CD14-positive monocyte (primary cell): ENCODE measurements around the gene BDH1. TPM values are rescaled to one million over a fixed set of nuclear protein-coding genes. Genes with fewer than 3 reads are reported as not detected.
A peak's percentile ranks its signal among the peaks of the same experiment; 100 is the strongest.
"Not testable (repeated sequence)": the region's sequence is repeated elsewhere in the genome, so short reads cannot be mapped to it uniquely, and the experiment has no call there.

ENCODE experiments used
- DNase-seq, 3 donors: peaks; one replicate each; pipeline ENCODE4 v3.0.0-alpha.2; 2011 to 2022
- H2AFZ ChIP-seq: 2 replicates; pipeline ENCODE4 v1.6.0; 2012; ENCODE audit warnings: mild to moderate bottlenecking, low read depth, low read length, inconsistent platforms; ENCODE audit not compliant: insufficient read depth, poor library complexity, severe bottlenecking
- H3K27ac ChIP-seq, 2 donors: 1 replicate in 1 of 2; 2 replicates in 1 of 2; pipeline ENCODE4 v1.5.1; 2012 to 2013; ENCODE audit warnings: low read length in 2 of 2, control low read depth in 1 of 2, inconsistent platforms in 1 of 2, low read depth in 1 of 2, mild to moderate bottlenecking in 1 of 2
- H3K27me3 ChIP-seq, 2 donors: one replicate each; pipeline versions ENCODE4 v1.6.0 to v1.6.1; 2011 to 2013; ENCODE audit warnings: low read length in 2 of 2; ENCODE audit not compliant: control insufficient read depth in 2 of 2, insufficient read depth in 2 of 2
- H3K36me3 ChIP-seq, 2 donors: replicated peaks in 1 of 2; 1 replicate in 1 of 2; 2 replicates in 1 of 2; pipeline versions ENCODE4 v1.5.1 to v1.6.1; 2012 to 2013; ENCODE audit warnings: low read length in 2 of 2, control low read depth in 1 of 2, inconsistent platforms in 1 of 2, mild to moderate bottlenecking in 1 of 2; ENCODE audit not compliant: insufficient read depth in 2 of 2, control insufficient read depth in 1 of 2
- H3K4me1 ChIP-seq, 2 donors: 1 replicate in 1 of 2; 2 replicates in 1 of 2; pipeline versions ENCODE4 v1.5.1 to v1.6.1; 2012 to 2013; ENCODE audit warnings: low read length in 2 of 2, control low read depth in 1 of 2, inconsistent platforms in 1 of 2, mild to moderate bottlenecking in 1 of 2, moderate library complexity in 1 of 2; ENCODE audit not compliant: insufficient read depth in 2 of 2, control insufficient read depth in 1 of 2
- H3K4me2 ChIP-seq: replicated peaks from 2 replicates; pipeline ENCODE3; 2012; ENCODE audit warnings: low read length, moderate library complexity, mild to moderate bottlenecking; ENCODE audit not compliant: poor library complexity, severe bottlenecking; ENCODE audit errors: extremely low read depth
- H3K4me3 ChIP-seq, 3 experiments: fragments of 200-600 bp in 1 of 3; sonication (generic) in 1 of 3; replicated peaks in 1 of 3; 1 replicate in 2 of 3; 2 replicates in 1 of 3; pipeline ENCODE4 v1.5.1; 2011 to 2013; ENCODE audit warnings: low read length in 3 of 3, mild to moderate bottlenecking in 3 of 3, control low read depth in 2 of 3, low read depth in 2 of 3, inconsistent platforms in 1 of 3, moderate library complexity in 1 of 3
- H3K79me2 ChIP-seq: 2 replicates; pipeline ENCODE4 v1.6.0; 2012; ENCODE audit warnings: mild to moderate bottlenecking, control low read depth, inconsistent platforms, low read length, moderate library complexity; ENCODE audit not compliant: insufficient read depth
- H3K9ac ChIP-seq: 2 replicates; pipeline ENCODE4 v1.6.0; 2017; ENCODE audit warnings: low read length, mild to moderate bottlenecking; ENCODE audit not compliant: insufficient read depth, poor library complexity, severe bottlenecking
- H3K9me3 ChIP-seq, 2 donors: replicated peaks in 1 of 2; 1 replicate in 1 of 2; 2 replicates in 1 of 2; pipeline versions ENCODE4 v1.5.1 to v1.6.1; 2012 to 2013; ENCODE audit warnings: low read length in 2 of 2, control low read depth in 1 of 2; ENCODE audit not compliant: control insufficient read depth in 1 of 2, insufficient read depth in 1 of 2
- H4K20me1 ChIP-seq: 2 replicates; pipeline ENCODE4 v1.6.0; 2012; ENCODE audit warnings: mild to moderate bottlenecking, low read length, control low read depth, moderate library complexity; ENCODE audit not compliant: insufficient read depth
- H3K27ac Mint-ChIP-seq, 7 donors: one replicate each; pipeline ENCODE4 v1.8.0; 2020; ENCODE audit warnings: mild to moderate bottlenecking in 7 of 7, mixed read lengths in 7 of 7, moderate library complexity in 6 of 7, inconsistent platforms in 2 of 7
- H3K27me3 Mint-ChIP-seq, 3 donors: one replicate each; pipeline ENCODE4 v1.8.0; 2021 to 2022; ENCODE audit warnings: low read depth in 3 of 3, mild to moderate bottlenecking in 3 of 3, mixed read lengths in 3 of 3, moderate library complexity in 3 of 3, inconsistent platforms in 1 of 3
- H3K36me3 Mint-ChIP-seq, 2 donors: one replicate each; pipeline ENCODE4 v1.8.0; 2020; ENCODE audit warnings: mixed read lengths in 2 of 2, inconsistent platforms in 1 of 2, mild to moderate bottlenecking in 1 of 2
- H3K4me1 Mint-ChIP-seq: one replicate; pipeline ENCODE4 v1.8.0; 2020; ENCODE audit warnings: mild to moderate bottlenecking, mixed read lengths
- H3K4me3 Mint-ChIP-seq, 2 donors: one replicate each; pipeline ENCODE4 v1.8.0; 2020; ENCODE audit warnings: mild to moderate bottlenecking in 2 of 2, mixed read lengths in 2 of 2, moderate library complexity in 1 of 2
- H3K9me3 Mint-ChIP-seq, 7 donors: one replicate each; pipeline ENCODE4 v1.8.0; 2020 to 2022; ENCODE audit warnings: mixed read lengths in 7 of 7, mild to moderate bottlenecking in 6 of 7, moderate library complexity in 6 of 7, inconsistent platforms in 2 of 7
- WGBS: methylation state at CpG from one replicate; pipeline ENCODE4 v1.1.5; 2013; ENCODE audit warnings: missing lambda C conversion rate; ENCODE audit not compliant: insufficient coverage; 5-methylcytosine and 5-hydroxymethylcytosine counted together
- intact Hi-C, 2 donors: fragments of 100-400 bp; cut with micrococcal nuclease; formaldehyde crosslinking; loops; one replicate each; pipeline versions ENCODE4 v1.15.0 to v1.15.1; 2023
- polyA plus RNA-seq, 3 donors: library from polyadenylated mRNA; depleted of rRNA in 1 of 3; unstranded in 2 of 3; stranded (reverse) in 1 of 3; fragments of 300-500 nt in 2 of 3; fragments of >200 nt in 1 of 3; fragmentation: Illumina TruSeq in 2 of 3; gene quantifications; 1 replicate in 2 of 3; 2 replicates in 1 of 3; pipeline ENCODE4 v1.2.3, GENCODE V29; 2012 to 2021
- TF ChIP-seq, protein P1 (sequence below): fragments of 200-600 bp; IDR thresholded peaks from one replicate; pipeline ENCODE4 v1.8.0; 2022; ENCODE audit warnings: antibody characterized with exemption, mild to moderate bottlenecking

Gene BDH1
- polyA plus RNA-seq, 3 donors: 2.8 to 5.3 (median 5.2) TPM

DNA sequence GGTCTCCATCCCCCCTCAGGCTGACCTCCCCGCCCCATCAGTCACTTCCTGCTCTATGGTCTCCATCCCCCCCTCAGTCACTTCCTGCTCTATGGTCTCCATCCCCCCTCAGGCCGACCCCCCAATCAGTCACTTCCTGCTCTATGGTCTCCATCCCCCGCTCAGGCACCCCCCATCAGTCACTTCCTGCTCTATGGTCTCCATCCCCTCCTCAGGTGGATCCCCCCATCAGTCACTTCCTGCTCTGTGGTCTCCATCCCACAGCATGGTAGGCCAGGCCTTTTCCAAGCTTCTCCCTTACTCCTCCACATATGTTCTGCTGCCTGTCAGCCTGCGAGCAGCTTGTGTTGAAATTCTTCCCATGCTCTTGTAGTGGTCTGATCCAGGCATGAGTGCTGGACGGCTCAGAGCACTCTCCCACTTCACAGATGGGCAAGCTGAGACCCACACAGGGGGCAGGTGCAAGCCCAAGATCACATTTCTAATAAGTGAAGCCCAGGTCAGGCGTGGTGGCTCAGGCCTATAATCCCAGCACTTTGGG, 36.8 kb downstream of the BDH1 start:
- TF ChIP-seq, protein P1, sequence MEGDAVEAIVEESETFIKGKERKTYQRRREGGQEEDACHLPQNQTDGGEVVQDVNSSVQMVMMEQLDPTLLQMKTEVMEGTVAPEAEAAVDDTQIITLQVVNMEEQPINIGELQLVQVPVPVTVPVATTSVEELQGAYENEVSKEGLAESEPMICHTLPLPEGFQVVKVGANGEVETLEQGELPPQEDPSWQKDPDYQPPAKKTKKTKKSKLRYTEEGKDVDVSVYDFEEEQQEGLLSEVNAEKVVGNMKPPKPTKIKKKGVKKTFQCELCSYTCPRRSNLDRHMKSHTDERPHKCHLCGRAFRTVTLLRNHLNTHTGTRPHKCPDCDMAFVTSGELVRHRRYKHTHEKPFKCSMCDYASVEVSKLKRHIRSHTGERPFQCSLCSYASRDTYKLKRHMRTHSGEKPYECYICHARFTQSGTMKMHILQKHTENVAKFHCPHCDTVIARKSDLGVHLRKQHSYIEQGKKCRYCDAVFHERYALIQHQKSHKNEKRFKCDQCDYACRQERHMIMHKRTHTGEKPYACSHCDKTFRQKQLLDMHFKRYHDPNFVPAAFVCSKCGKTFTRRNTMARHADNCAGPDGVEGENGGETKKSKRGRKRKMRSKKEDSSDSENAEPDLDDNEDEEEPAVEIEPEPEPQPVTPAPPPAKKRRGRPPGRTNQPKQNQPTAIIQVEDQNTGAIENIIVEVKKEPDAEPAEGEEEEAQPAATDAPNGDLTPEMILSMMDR: no peak
- no peak overlapping the region for H3K9ac ChIP-seq
- intact Hi-C loops: no loop called here
- peaks cover 7% of the 10 kb centered on the region for H3K4me1 Mint-ChIP-seq
- DNase-seq: peak in 1 of 3 donors; percentile 52
- no peaks in the 10 kb centered on the region for H4K20me1 ChIP-seq
- 60% methylated on average over 4 of the region's 6 CpGs for WGBS
- H3K4me3 Mint-ChIP-seq: no peak overlapping the region
- peaks cover 40 to 45% of the 10 kb centered on the region in 2 donors for H3K36me3 Mint-ChIP-seq
- no peaks in the 10 kb centered on the region for H3K27me3 Mint-ChIP-seq
- no peaks in the 10 kb centered on the region for H3K79me2 ChIP-seq
- no peaks in the 10 kb centered on the region for H3K9me3 ChIP-seq
- peaks cover 11 to 28% of the 10 kb centered on the region in 2 donors for H3K36me3 ChIP-seq
- no peak overlapping the region for H2AFZ ChIP-seq
- no peaks in the 10 kb centered on the region for H3K27me3 ChIP-seq
- H3K4me3 ChIP-seq: no peak overlapping the region
- H3K4me1 ChIP-seq: peaks cover 0 to 4% of the 10 kb centered on the region in 2 donors
- H3K27ac Mint-ChIP-seq: peak overlapping the region in 5 of 7 donors; percentile 35 to 86 (median 67)
- H3K9me3 Mint-ChIP-seq: no peaks in the 10 kb centered on the region
- H3K4me2 ChIP-seq: no peak overlapping the region
- H3K27ac ChIP-seq: peak overlapping the region in 1 of 2 donors; percentile 8

DNA sequence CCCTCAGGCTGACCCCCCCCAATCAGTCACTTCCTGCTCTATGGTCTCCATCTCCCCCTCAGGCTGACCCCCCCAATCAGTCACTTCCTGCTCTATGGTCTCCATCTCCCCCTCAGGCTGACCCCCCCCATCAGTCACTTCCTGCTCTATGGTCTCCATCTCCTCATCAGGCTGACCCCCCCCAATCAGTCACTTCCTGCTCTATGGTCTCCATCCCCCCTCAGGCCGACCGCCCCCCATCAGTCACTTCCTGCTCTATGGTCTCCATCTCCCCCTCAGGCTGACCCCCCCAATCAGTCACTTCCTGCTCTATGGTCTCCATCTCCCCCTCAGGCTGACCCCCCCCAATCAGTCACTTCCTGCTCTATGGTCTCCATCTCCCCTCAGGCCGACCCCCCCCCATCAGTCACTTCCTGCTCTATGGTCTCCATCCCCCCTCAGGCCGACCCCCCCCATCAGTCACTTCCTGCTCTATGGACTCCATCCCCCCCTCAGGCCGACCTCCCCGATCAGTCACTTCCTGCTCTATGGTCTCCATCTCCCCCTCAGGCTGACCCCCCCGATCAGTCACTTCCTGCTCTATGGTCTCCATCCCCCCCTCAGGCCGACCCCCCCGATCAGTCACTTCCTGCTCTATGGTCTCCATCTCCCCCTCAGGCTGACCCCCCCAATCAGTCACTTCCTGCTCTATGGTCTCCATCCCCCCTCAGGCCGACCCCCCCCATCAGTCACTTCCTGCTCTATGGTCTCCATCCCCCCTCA, 37.7 kb downstream of the BDH1 start:
- H3K9me3 ChIP-seq, H3K79me2 ChIP-seq, H2AFZ ChIP-seq, H3K27me3 ChIP-seq, H3K9ac ChIP-seq, H3K4me2 ChIP-seq, H3K4me1 ChIP-seq, H3K9me3 Mint-ChIP-seq, H4K20me1 ChIP-seq, intact Hi-C loops, H3K27me3 Mint-ChIP-seq, H3K27ac Mint-ChIP-seq, H3K4me3 ChIP-seq, H3K4me3 Mint-ChIP-seq, H3K4me1 Mint-ChIP-seq, H3K27ac ChIP-seq: not testable (repeated sequence)
- DNase-seq: peak in 1 of 3 donors; percentile 54
- peaks cover 42 to 51% of the 10 kb centered on the region in 2 donors for H3K36me3 Mint-ChIP-seq
- WGBS: no CpG with 5 or more reads among the region's 10 CpGs
- peaks cover 17 to 33% of the 10 kb centered on the region in 2 donors for H3K36me3 ChIP-seq

DNA sequence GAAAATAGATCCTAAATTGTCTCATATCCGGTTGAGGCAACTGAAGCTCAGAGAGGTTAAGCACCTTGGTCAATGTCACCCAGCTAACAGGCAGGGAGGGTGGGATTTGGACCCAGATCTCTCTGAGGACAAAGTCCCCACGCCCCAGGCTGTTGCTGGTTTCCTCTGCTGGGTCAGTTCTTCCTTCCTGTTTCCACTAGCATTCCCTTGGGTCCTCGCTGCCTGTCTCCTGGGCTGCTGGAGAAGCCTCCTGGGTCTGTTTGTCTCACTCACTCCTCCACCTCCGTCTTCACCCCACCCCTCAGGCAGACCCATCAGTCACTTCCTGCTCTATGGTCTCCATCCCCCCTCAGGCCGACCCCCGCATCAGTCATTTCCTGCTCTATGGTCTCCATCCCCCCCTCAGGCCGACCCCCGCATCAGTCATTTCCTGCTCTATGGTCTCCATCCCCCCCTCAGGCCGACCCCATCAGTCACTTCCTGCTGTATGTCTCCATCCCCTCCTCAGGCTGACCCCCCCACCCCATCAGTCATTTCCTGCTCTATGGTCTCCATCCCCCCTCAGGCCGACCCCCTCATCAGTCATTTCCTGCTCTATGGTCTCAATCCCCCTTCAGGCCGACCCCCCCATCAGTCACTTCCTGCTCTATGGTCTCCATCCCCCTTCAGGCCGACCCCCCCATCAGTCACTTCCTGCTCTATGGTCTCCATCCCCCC, 38.7 kb downstream of the BDH1 start:
- peak overlapping the region in 1 of 2 donors; percentile 11 for H3K27ac ChIP-seq
- not testable (repeated sequence) for H3K4me2 ChIP-seq
- DNase-seq: peak in 1 of 3 donors; percentile 36

More for the DNA sequence above, 38.7 kb downstream of the BDH1 start:
- H3K4me3 ChIP-seq, H3K4me1 Mint-ChIP-seq, H3K79me2 ChIP-seq, H3K27me3 Mint-ChIP-seq, H3K4me1 ChIP-seq, H3K27me3 ChIP-seq, H3K9ac ChIP-seq, H4K20me1 ChIP-seq, H3K4me3 Mint-ChIP-seq, H3K9me3 ChIP-seq, H2AFZ ChIP-seq, intact Hi-C loops, H3K9me3 Mint-ChIP-seq: not testable (repeated sequence)
- H3K36me3 ChIP-seq: peaks cover 23 to 35% of the 10 kb centered on the region in 2 donors
- H3K36me3 Mint-ChIP-seq: peaks cover 44 to 51% of the 10 kb centered on the region in 2 donors
- 42% methylated on average over 3 of the region's 12 CpGs for WGBS
- H3K27ac Mint-ChIP-seq: peak overlapping the region in 5 of 7 donors; percentile 9 to 75 (median 54)
